Testis (tissue), 3 donors: ENCODE measurements around the gene SLC39A7. TPM values are rescaled to one million over a fixed set of nuclear protein-coding genes. Genes with fewer than 3 reads are reported as not detected.

Source experiments
- DNase-seq: peaks from one replicate; pipeline ENCODE4 v3.0.0-alpha.2; 2019
- H3K27ac ChIP-seq, 2 donors: fragments of 200-600 bp; sonication (generic); one replicate each; pipeline ENCODE4 v1.5.1; 2019
- H3K27me3 ChIP-seq: fragments of 200-600 bp; sonication (generic); one replicate; pipeline ENCODE4 v1.5.1; 2019
- H3K36me3 ChIP-seq: fragments of 200-600 bp; sonication (generic); one replicate; pipeline ENCODE4 v1.5.1; 2017; ENCODE audit warnings: low read depth; ENCODE audit errors: missing control alignments
- H3K4me1 ChIP-seq: fragments of 200-600 bp; sonication (generic); one replicate; pipeline ENCODE4 v1.5.1; 2019
- H3K4me3 ChIP-seq, 2 donors: fragments of 200-600 bp; sonication (generic); one replicate each; pipeline ENCODE4 v1.5.1; 2017 to 2019
- H3K9me3 ChIP-seq: fragments of 200-600 bp; sonication (generic); one replicate; pipeline ENCODE4 v1.5.1; 2017
- POLR2A ChIP-seq: fragments of 450-650 bp; IDR thresholded peaks from one replicate; pipeline ENCODE4 v1.6.1; 2017; ENCODE audit warnings: antibody characterized with exemption, mild to moderate bottlenecking, moderate library complexity
- WGBS, 2 donors: methylation state at CpG; one replicate each; pipeline ENCODE4 v1.1.5; 2018; 5-methylcytosine and 5-hydroxymethylcytosine counted together
- intact Hi-C: fragments of 100-400 bp; cut with DNase I; formaldehyde crosslinking; loops from one replicate; pipeline ENCODE4 v1.15.1; 2023; ENCODE audit warnings: low total_unique reads
- polyA plus RNA-seq: library from polyadenylated mRNA; stranded (reverse); fragments of 350-450 nt; fragmentation: Illumina TruSeq; extraction: RNeasy Lipid Tissue Mini Kit (QIAGEN cat#74804); gene quantifications from one replicate; pipeline ENCODE4 v1.2.3, GENCODE V29; 2014; ENCODE audit warnings: low read depth, low replicate concordance; ENCODE audit not compliant: insufficient read depth
- total RNA-seq, 2 donors: library from RNA; depleted of rRNA; stranded (reverse); fragments of >200 nt; gene quantifications; one replicate each; pipeline ENCODE4 v1.2.3, GENCODE V29; 2016
- TF ChIP-seq, protein P1 (sequence below), 3 experiments: fragments of 450-650 bp in 2 of 3; fragments of 200-600 bp in 1 of 3; sonication (generic) in 1 of 3; IDR thresholded peaks; one replicate each; pipeline ENCODE4 v1.5.1; 2016 to 2019; ENCODE audit warnings: antibody characterized with exemption in 3 of 3, mild to moderate bottlenecking in 2 of 3, moderate library complexity in 1 of 3

Gene SLC39A7
- total and polyA plus RNA-seq, 3 donors from 2014 or later: 79.1 to 87.7 (median 85.7) TPM

DNA sequence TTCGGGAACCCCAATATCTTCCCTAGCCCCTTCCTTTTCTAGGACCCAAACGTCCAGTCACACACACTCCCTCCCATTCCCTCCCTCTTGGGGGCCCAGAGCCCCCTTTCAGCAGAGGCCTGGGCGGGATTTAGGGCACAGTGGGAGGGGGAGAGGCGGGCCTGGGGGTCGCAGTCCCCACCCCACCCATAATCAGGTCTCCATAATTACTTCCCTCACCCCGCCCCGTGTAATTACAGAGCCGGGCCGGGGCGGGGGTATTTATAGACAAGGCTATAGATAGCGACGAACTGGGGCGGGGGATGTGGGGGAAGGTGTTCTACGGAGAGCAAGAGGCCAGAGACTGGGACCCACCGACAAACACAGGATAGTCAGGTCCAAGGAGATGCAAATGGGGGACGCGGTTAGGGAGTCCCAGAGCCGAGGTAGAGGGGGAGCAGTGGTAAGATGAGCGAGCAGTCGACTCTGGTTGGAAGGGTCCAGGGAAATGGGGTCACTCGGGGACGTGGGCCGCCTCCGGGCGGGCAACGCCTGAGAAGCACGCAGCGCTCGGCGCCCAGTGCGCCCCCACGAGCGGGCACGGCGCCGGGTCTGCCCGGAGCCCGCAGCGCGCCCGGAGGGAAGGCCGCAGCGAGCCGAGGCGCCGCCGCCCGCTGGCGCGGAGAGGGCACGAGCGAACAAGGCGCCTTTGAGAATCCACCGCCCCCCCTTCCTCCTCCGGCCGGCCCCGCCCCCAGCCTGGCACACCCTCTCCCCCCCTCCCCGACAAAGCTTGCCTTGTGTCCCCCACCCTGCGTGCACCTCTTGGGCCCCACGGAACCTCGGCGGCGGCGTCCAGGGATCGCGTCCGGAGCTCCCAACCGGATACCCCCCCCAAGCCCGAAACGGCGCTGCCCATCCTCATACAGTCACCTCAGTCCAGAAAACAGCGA lies 7.7 kb upstream of the SLC39A7 start:
- Histone ChIP-seq H3K4me1 (peaks cover 21% of the 10 kb centered on the region), H3K27ac (no peak overlapping the region), H3K36me3 (no peaks in the 10 kb centered on the region), H3K4me3 (peak overlapping the region; percentile 40 to 41), H3K9me3 (no peaks in the 10 kb centered on the region), H3K27me3 (no peaks in the 10 kb centered on the region)
- TF ChIP-seq POLR2A: no peak
- intact Hi-C loops: no loop called here
- WGBS, 2 donors: 1% methylated on average over 21 to 72 of the region's 72 CpGs
- peak; percentile 41 for DNase-seq

DNA sequence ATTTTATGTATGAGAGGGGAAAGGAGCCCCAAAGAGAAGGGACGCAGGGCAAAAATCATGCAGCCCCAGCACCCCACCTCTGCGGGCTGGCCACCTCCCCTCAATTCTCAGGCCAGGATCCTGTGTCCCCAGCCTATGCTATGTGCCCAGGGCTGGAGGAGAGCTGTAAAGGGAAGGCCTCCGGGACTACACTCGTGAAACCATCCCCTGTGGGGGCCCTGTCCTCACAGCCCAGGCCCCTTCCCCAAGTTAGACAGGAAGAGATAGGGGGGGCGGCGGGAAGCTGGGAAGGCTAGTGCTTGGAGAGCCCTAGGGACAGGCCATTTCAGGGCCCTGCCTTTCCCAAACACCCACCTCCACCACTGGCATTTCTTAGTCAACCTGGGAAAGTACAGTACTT lies 7.0 kb upstream of the SLC39A7 start:
- Histone ChIP-seq H3K4me3 (no peak overlapping the region), H3K27me3 (no peaks in the 10 kb centered on the region), H3K4me1 (peaks cover 24% of the 10 kb centered on the region), H3K9me3 (no peaks in the 10 kb centered on the region), H3K27ac (no peak overlapping the region), H3K36me3 (no peaks in the 10 kb centered on the region)
- no peak for TF ChIP-seq POLR2A
- TF ChIP-seq, protein P1, sequence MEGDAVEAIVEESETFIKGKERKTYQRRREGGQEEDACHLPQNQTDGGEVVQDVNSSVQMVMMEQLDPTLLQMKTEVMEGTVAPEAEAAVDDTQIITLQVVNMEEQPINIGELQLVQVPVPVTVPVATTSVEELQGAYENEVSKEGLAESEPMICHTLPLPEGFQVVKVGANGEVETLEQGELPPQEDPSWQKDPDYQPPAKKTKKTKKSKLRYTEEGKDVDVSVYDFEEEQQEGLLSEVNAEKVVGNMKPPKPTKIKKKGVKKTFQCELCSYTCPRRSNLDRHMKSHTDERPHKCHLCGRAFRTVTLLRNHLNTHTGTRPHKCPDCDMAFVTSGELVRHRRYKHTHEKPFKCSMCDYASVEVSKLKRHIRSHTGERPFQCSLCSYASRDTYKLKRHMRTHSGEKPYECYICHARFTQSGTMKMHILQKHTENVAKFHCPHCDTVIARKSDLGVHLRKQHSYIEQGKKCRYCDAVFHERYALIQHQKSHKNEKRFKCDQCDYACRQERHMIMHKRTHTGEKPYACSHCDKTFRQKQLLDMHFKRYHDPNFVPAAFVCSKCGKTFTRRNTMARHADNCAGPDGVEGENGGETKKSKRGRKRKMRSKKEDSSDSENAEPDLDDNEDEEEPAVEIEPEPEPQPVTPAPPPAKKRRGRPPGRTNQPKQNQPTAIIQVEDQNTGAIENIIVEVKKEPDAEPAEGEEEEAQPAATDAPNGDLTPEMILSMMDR (IDR thresholded peaks at IDR 0.05): no peak
- WGBS, 2 donors: 29 to 43% methylated on average over 6 of the region's 6 CpGs
- DNase-seq: no peak
- intact Hi-C loops: no loop called here

DNA sequence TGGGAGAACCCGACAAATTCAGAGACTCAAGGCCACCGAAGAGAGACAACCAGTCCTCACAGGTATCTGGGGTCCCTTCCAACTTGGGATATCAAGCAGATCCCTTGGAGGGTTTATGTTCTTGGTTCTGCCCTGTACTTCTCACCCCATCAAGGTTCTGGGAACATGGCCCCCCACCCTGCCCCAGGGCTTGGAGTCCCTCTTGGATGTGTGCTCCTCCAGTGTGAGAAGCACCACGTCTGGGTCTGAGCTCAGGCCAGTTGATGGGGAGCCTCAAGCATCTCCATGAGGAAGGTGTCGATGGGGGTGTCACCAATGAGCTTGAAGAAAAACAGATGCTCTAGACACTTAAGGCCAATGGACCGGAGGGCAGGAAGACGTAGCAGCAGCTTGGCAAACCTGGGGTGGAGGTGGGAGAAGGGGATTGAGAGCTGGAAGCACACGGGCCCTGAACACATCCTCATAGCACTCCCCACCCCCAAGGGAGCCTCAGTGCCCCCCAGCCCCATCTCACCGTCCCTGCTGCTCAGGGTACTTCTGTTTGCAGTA lies 6.2 kb upstream of the SLC39A7 start:
- Histone ChIP-seq H3K27me3 (no peaks in the 10 kb centered on the region), H3K4me1 (peaks cover 30% of the 10 kb centered on the region), H3K9me3 (no peaks in the 10 kb centered on the region), H3K27ac (no peak overlapping the region), H3K4me3 (no peak overlapping the region), H3K36me3 (no peaks in the 10 kb centered on the region)
- intact Hi-C loops: no loop called here
- TF ChIP-seq, protein P1 (IDR thresholded peaks at IDR 0.05): no peak
- no peak for TF ChIP-seq POLR2A
- DNase-seq: no peak
- WGBS, 2 donors: 70 to 75% methylated on average over 8 of the region's 8 CpGs

DNA sequence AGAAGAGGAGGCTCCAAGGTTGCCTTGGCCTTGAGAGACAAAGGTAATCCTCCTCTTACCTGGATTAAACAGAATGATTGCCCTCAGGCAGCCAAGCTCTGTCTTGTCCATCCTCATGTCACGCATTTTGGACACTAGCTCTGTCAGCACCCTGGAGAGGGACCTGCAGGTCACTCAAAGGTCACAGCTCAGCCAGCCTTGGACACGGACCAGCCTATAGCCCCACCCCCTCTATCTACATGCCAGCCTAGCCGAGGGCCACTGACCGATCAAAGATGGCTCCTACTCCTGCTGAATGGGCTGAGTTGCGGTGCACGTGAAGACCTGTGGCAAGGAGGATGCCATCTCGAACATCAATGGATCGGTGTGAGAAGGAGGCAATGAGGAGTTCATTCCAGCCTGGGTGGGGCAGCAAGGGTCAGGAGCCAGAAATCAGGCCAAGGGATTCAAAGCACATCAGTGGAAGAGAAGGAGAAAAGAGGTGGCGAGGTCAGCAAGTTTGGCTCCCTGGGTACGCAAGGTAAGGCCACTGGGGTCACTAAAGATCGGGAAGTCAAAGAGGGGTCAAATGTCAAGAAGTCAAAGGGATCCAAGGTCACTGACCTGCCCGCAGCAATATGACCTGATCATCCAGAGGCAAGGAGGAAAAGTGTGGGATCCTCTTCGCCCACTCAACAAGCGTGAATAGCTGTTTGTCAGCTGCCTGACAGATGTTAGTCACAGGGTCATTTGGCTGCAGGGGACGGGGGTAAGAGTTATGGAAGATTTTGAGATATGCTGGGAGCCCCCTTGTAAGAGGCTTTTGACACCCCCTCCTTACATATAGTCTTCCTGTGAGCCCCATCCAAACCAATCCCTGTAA lies 5.1 kb upstream of the SLC39A7 start:
- Histone ChIP-seq H3K27ac (no peak overlapping the region), H3K27me3 (no peaks in the 10 kb centered on the region), H3K9me3 (no peaks in the 10 kb centered on the region), H3K4me3 (no peak overlapping the region), H3K4me1 (peaks cover 30% of the 10 kb centered on the region), H3K36me3 (no peaks in the 10 kb centered on the region)
- WGBS, 2 donors: 80% methylated on average over 13 to 15 of the region's 15 CpGs
- intact Hi-C loops: no loop called here
- DNase-seq: peak; percentile 21
- no peak for TF ChIP-seq POLR2A
- TF ChIP-seq, protein P1 (IDR thresholded peaks at IDR 0.05): no peak
